Esophagus muscularis mucosa (tissue), 3 donors: ENCODE measurements around the gene PCDHGB1.

Experiments used
- CTCF ChIP-seq, 3 experiments: fragments of 200-600 bp in 2 of 3; fragments of 450-650 bp in 1 of 3; sonication (generic) in 2 of 3; IDR thresholded peaks; one replicate each; pipeline ENCODE4 v1.5.1; 2017 to 2019; ENCODE audit warnings: antibody characterized with exemption in 3 of 3, mild to moderate bottlenecking in 2 of 3, moderate library complexity in 1 of 3
- POLR2A ChIP-seq: fragments of 450-650 bp; IDR thresholded peaks from one replicate; pipeline ENCODE4 v1.6.1; 2017; ENCODE audit warnings: antibody characterized with exemption, moderate library complexity, mild to moderate bottlenecking, low read depth
- POLR2AphosphoS5 ChIP-seq, 2 donors: sonication (generic); formaldehyde crosslinking; IDR thresholded peaks; one replicate each; pipeline ENCODE4 v1.6.1; 2017; ENCODE audit warnings: antibody characterized with exemption in 2 of 2

- TF ChIP-seq CTCF (IDR thresholded peaks at IDR 0.05) (peak; percentile 17 to 27 (median 24)), POLR2AphosphoS5 (IDR thresholded peaks at IDR 0.05) (no peak), POLR2A (no peak)
Measured at GRCh38 chr5:141373673-141374317, 23.9 kb downstream of the PCDHGB1 start, which contains the start of gene PCDHGA6.
